ENCODE data around the gene PTPRJ. TPM values are rescaled to one million over a fixed set of nuclear protein-coding genes. Genes with fewer than 3 reads are reported as not detected.

Gene PTPRJ
- total RNA-seq, 4 donors from 2014 or later, result 4.2 to 26.2 (median 9.2) TPM

GRCh38 chr11:47977623-47978022 is 2.7 kb upstream of the PTPRJ start:
- DNase-seq (ENCODE audit: low spot score in 2 of 2), result no peak
- H3K4me3 ChIP-seq (ENCODE audit: low read depth, poor library complexity, severe bottlenecking), result no peak overlapping the region
- no peak for TF ChIP-seq CTCF (IDR thresholded peaks at IDR 0.05)
- no peak for TF ChIP-seq POLR2A (IDR thresholded peaks at IDR 0.05)
- 68 to 69% methylated on average over 5 of the region's 5 CpGs for WGBS, 2 donors
- intact Hi-C loops (cut with DNase I; ENCODE audit: low total_unique reads), result no loop called here

- WGBS, 2 donors, result 40 to 42% methylated on average over 18 of the region's 18 CpGs
- H3K4me3 ChIP-seq (ENCODE audit: low read depth, poor library complexity, severe bottlenecking), result no peak overlapping the region
- TF ChIP-seq POLR2A (IDR thresholded peaks at IDR 0.05) (no peak), CTCF (IDR thresholded peaks at IDR 0.05) (no peak)
- DNase-seq (ENCODE audit: low spot score in 2 of 2), result no peak
- intact Hi-C loops (cut with DNase I; ENCODE audit: low total_unique reads), result no loop called here
Observed at GRCh38 chr11:47979378-47980087, 826 bp upstream of the PTPRJ start.

- intact Hi-C loops (cut with DNase I; ENCODE audit: low total_unique reads), result no loop called here
- TF ChIP-seq POLR2A (IDR thresholded peaks at IDR 0.05) (no peak), CTCF (IDR thresholded peaks at IDR 0.05) (no peak)
- 0 to 1% methylated on average over 6 to 21 of the region's 82 CpGs for WGBS, 2 donors
- DNase-seq (ENCODE audit: low spot score in 2 of 2), result peak in 1 of 2 donors; percentile 89
- H3K4me3 ChIP-seq (ENCODE audit: low read depth, poor library complexity, severe bottlenecking), result peak overlapping the region; percentile 38
Observed at GRCh38 chr11:47980907-47981621, 705 bp downstream of the PTPRJ start.

- TF ChIP-seq POLR2A (IDR thresholded peaks at IDR 0.05), result no peak
- TF ChIP-seq CTCF (IDR thresholded peaks at IDR 0.05), result no peak
- intact Hi-C loops (cut with DNase I; ENCODE audit: low total_unique reads), result no loop called here
- WGBS, 2 donors, result 38 to 47% methylated on average over 16 to 17 of the region's 17 CpGs
- DNase-seq (ENCODE audit: low spot score in 2 of 2), result no peak
- peak overlapping the region; percentile 38 for H3K4me3 ChIP-seq (ENCODE audit: low read depth, poor library complexity, severe bottlenecking)
Observed at GRCh38 chr11:47981667-47982404, 1.5 kb downstream of the PTPRJ start.

GRCh38 chr11:47982616-47983015 is 2.3 kb downstream of the PTPRJ start:
- intact Hi-C loops (cut with DNase I; ENCODE audit: low total_unique reads), result no loop called here
- no peak overlapping the region for H3K4me3 ChIP-seq (ENCODE audit: low read depth, poor library complexity, severe bottlenecking)
- DNase-seq (ENCODE audit: low spot score in 2 of 2), result no peak
- TF ChIP-seq CTCF (IDR thresholded peaks at IDR 0.05) (no peak), POLR2A (IDR thresholded peaks at IDR 0.05) (no peak)
